Activated T-cell treated with anti-CD3 and anti-CD28 coated beads, Interleukin-2, amount 50 U/mL, for 4 hours (primary cell): Measurements from ENCODE around the gene SMAD9. TPM values are rescaled to one million over a fixed set of nuclear protein-coding genes. Genes with fewer than 3 reads are reported as not detected.

ENCODE experiments used
- ATAC-seq, 2 donors: fragments of 200-7000 bp; cut with Tn5 transposase; one replicate each; pipeline ENCODE4 v1.10.0; 2021
- DNase-seq: peaks from one replicate; pipeline ENCODE4 v3.0.0-alpha.2; 2020
- H3K27me3 Mint-ChIP-seq: one replicate; pipeline ENCODE4 v1.8.0; 2021; ENCODE audit warnings: low read depth, mixed read lengths
- H3K36me3 Mint-ChIP-seq: one replicate; pipeline ENCODE4 v1.8.0; 2022; ENCODE audit warnings: mixed read lengths; ENCODE audit not compliant: insufficient read depth
- H3K4me1 Mint-ChIP-seq: one replicate; pipeline ENCODE4 v1.8.0; 2021; ENCODE audit warnings: low read depth, mixed read lengths
- H3K4me3 Mint-ChIP-seq: one replicate; pipeline ENCODE4 v1.8.0; 2021; ENCODE audit warnings: mild to moderate bottlenecking, moderate library complexity, mixed read lengths
- H3K9me3 Mint-ChIP-seq: one replicate; pipeline ENCODE4 v1.8.0; 2021; ENCODE audit warnings: mixed read lengths
- total RNA-seq, 3 donors: library from RNA; stranded (reverse); gene quantifications; one replicate each; pipeline ENCODE4 v1.2.1, GENCODE V29; 2021

Gene SMAD9
- total RNA-seq, result not detected

DNA sequence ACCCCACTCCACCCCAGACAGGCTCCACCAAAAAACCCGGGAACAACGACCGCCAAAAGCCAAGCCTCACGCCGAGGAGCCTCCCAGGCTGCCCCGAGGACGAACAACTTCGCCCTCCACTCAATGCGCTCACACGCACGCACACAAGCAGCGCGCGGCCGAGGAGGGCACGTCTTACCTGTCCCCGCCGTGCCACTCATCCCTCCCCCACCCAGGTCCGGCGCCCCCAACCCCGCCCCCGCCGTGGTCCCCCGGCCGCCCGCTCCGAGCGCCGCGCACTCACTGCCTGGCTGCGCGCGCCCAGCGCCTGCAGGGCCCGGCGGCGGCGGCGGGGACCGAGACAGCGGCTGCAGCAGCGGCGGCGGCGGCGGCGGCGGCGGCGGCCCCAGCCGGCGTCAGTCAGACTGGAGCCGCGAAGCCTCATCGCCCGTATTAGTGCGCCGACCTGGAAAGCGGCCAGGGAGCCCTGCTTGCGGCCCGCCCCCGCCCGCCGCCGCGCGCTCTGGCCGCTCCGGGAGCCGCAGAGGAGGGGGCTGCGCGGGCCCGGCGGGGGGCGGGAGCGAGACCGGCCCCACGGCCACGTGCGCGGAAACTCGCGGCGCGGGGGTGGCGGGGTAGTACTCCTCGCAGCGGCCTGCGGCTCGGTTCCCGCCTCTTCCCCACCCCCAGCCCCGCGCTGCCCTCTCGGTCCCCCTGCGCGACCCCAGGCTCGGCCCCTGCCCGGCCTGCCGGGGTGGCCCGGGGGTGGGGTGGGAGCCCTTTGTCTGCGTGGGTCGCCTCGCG is at the start of gene SMAD9:
SMAD9 (minus strand) TSS at position 406 of the 783 bp plus-strand sequence. CDS start 40,549 bp downstream, outside the sequence.
- H3K9me3 Mint-ChIP-seq, result no peaks in the 10 kb centered on the region
- peaks cover 5% of the 10 kb centered on the region for H3K4me1 Mint-ChIP-seq
- peak within 1 kb of the TSS; percentile 63 for H3K4me3 Mint-ChIP-seq
- peaks cover 58% of the 10 kb centered on the region for H3K27me3 Mint-ChIP-seq
- DNase-seq (no peak), ATAC-seq (peak; percentile 77 to 86)
- H3K36me3 Mint-ChIP-seq, result no peaks in the 10 kb centered on the region

DNA sequence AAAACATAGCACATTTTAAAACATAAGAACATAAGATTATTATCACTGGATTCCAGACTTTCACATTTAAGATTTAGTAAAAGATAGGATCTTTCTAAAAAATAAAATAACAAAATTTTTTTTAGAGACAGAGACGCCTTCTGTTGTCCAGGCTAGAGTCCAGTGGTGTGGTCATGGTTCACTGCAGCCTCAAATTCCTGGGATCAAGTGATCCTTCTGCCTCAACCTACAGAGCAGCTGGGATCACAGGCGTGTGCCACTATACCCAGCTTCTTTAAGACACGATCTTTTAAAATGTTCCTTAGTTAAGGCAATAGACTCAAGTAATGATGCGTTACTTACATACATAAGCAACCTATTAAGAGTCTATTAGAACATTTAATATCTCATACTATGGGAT is 46.4 kb upstream of the SMAD9 start:
- no peak overlapping the region for H3K4me3 Mint-ChIP-seq
- no peaks in the 10 kb centered on the region for H3K9me3 Mint-ChIP-seq
- ATAC-seq, result no peak
- no peak for DNase-seq
- H3K27me3 Mint-ChIP-seq, result no peaks in the 10 kb centered on the region
- H3K4me1 Mint-ChIP-seq, result no peaks in the 10 kb centered on the region
- H3K36me3 Mint-ChIP-seq, result peaks cover 45% of the 10 kb centered on the region

DNA sequence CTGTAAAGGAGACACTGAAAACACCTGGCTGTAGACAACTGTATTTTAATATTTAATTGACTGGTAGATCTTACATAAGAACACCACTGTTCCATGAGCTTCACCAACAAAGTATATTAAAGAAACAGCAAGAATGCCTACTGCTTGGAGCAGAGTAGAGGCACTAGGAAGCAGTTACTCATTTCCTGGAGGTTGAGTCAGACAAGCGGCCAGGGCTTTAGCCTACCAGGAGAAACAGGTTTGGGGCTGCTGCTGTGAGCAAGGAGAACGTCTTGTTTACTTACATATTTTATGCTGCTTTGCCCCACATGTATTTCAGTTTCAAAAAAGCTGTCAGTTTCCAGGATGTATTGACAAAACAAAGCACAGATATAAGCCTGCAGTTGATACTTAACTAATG is 45.7 kb upstream of the SMAD9 start:
- no peaks in the 10 kb centered on the region for H3K27me3 Mint-ChIP-seq
- no peak for DNase-seq
- no peak for ATAC-seq
- no peaks in the 10 kb centered on the region for H3K9me3 Mint-ChIP-seq
- H3K4me1 Mint-ChIP-seq, result no peaks in the 10 kb centered on the region
- H3K36me3 Mint-ChIP-seq, result peaks cover 40% of the 10 kb centered on the region
- no peak overlapping the region for H3K4me3 Mint-ChIP-seq

DNA sequence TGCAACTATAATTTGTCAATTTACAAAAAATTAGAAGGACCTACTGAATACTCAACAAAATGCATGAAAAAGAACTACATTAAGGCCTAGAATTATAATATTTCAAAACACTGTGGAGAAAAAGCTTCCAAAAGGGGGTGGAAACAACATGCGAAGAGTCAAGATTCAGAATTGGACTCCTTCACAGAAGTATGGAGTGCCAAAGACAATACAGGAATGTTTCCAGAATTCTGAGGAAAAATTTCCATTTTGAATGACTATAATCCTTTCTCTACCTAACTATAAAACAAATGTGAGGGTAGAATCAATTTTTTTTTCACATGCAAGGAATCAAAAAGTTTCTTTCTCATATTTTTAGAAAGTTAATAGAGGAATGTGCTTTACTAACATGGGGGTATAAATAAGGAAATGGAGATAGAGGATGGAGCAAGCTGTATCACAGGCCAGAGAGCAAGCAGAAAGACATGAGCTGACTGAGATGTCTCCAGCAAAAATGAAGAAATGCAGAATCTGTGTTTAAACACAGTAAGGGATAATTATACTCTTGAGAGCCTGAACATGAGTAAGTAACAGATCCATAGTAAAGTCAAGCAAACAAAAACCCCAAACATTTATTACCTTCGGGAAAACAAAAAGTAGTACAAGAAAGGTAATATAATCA is 39.5 kb upstream of the SMAD9 start:
- no peaks in the 10 kb centered on the region for H3K27me3 Mint-ChIP-seq
- no peak for ATAC-seq
- no peaks in the 10 kb centered on the region for H3K9me3 Mint-ChIP-seq
- H3K4me3 Mint-ChIP-seq, result no peak overlapping the region
- peaks cover 44% of the 10 kb centered on the region for H3K36me3 Mint-ChIP-seq
- DNase-seq, result no peak
- H3K4me1 Mint-ChIP-seq, result no peaks in the 10 kb centered on the region

DNA sequence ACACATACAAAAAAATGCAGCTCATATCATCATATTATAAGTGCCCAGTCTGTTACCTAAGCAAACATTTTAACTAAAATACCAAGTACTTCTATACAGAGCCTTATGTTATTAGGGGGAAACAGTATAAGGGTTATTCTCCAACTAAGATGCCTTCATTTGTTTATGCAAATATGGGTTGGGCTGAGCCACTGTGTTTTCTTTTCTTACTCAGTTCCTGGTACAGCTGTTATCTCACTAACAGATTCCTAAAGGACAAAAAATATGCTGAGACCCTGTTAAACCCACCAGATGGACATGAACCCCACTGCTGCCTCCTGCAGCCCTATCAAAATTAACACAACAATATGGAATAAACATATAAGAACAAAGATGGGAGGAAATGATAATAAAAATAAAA is 34.5 kb upstream of the SMAD9 start:
- H3K4me1 Mint-ChIP-seq, result no peaks in the 10 kb centered on the region
- peaks cover 50% of the 10 kb centered on the region for H3K36me3 Mint-ChIP-seq
- H3K9me3 Mint-ChIP-seq, result no peaks in the 10 kb centered on the region
- ATAC-seq, result no peak
- H3K4me3 Mint-ChIP-seq, result no peak overlapping the region
- H3K27me3 Mint-ChIP-seq, result no peaks in the 10 kb centered on the region
- DNase-seq, result no peak

DNA sequence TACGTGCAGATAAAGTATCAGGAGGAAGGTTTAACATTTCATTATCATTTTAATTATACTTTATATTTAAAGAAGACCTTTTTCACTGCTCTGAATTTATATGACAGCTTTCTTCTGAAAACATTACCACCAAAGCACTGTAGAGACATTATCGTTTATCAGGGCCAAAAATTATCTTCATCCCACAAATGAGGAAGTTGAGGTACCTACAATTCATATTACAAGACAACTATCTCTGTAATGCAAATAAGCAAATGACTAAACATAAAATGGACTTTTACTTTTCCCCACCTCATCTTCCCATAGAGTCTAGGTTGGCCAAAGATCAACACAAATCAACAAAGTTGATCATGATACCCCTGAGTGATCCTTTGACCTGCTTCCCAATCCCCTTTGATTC is 30.9 kb upstream of the SMAD9 start:
- Mint-ChIP-seq H3K36me3 (peaks cover 47% of the 10 kb centered on the region), H3K4me1 (no peaks in the 10 kb centered on the region), H3K9me3 (no peaks in the 10 kb centered on the region), H3K4me3 (no peak overlapping the region), H3K27me3 (no peaks in the 10 kb centered on the region)
- ATAC-seq, result no peak
- no peak for DNase-seq

DNA sequence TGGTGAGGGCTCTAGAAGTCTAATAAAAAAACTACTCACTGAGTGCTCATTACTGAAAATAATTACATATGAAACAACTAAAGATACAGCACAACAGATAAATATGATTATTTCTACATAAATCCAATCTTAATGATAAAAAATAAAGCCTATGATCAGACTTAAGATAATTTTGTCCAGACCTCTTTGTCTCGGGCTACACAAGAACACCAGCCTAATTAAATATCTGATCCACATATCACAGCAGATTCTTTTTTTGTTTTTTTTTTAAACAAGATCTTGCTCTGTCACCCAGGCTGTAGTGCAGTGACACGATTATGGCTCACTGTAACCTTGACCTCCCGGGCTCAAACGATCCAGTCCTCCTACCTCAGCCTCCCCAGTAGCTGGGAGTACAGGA is 30.3 kb upstream of the SMAD9 start:
- ATAC-seq (no peak), DNase-seq (no peak)
- no peaks in the 10 kb centered on the region for H3K4me1 Mint-ChIP-seq
- H3K36me3 Mint-ChIP-seq, result peaks cover 42% of the 10 kb centered on the region
- no peaks in the 10 kb centered on the region for H3K9me3 Mint-ChIP-seq
- H3K4me3 Mint-ChIP-seq, result no peak overlapping the region
- H3K27me3 Mint-ChIP-seq, result no peaks in the 10 kb centered on the region

DNA sequence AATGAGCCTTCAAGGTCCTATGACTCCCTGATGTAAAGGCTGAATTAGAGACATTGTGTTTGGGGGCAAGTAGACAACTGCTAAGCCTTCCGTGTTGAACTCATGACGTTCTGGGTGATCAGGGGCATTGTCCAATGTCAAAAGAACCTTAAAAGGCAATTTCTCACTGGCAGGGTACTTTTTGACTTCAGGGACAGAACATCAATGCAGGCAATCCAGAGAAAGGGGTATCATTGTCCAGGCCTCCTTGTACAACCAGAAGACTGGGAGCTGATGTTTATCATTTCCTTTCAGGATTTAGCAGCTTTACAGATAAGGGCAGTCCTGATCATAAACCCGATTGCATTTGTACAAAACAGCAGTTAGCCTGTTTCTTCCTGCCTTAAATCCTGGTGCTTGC is 25.0 kb upstream of the SMAD9 start:
- Mint-ChIP-seq H3K36me3 (peaks cover 15% of the 10 kb centered on the region), H3K9me3 (peaks cover 5% of the 10 kb centered on the region), H3K4me3 (no peak overlapping the region), H3K4me1 (no peaks in the 10 kb centered on the region), H3K27me3 (no peaks in the 10 kb centered on the region)
- DNase-seq (no peak), ATAC-seq (no peak)

DNA sequence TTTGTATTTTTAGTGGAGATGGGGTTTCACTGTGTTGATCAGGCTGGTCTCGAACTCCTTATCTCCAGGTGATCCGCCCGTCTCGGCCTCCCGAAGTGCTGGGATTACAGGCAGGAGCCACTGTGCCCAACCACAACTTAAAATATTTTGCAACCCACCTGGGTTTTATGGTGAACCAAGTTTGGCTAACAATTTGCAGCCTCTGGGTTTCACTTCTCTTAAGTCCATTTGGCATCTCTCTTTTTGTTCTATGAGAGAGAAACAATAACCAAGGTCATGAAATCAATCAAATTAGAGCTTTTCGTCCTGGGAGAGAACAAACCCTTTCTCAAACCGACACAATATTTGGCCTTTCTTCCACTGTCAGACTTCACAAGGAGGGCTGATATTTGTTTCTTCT is 5.6 kb upstream of the SMAD9 start:
- no peak for DNase-seq
- Mint-ChIP-seq H3K36me3 (no peaks in the 10 kb centered on the region), H3K27me3 (peaks cover 24% of the 10 kb centered on the region), H3K4me1 (peaks cover under 1% of the 10 kb centered on the region), H3K9me3 (peaks cover 3% of the 10 kb centered on the region), H3K4me3 (no peak overlapping the region)
- no peak for ATAC-seq

DNA sequence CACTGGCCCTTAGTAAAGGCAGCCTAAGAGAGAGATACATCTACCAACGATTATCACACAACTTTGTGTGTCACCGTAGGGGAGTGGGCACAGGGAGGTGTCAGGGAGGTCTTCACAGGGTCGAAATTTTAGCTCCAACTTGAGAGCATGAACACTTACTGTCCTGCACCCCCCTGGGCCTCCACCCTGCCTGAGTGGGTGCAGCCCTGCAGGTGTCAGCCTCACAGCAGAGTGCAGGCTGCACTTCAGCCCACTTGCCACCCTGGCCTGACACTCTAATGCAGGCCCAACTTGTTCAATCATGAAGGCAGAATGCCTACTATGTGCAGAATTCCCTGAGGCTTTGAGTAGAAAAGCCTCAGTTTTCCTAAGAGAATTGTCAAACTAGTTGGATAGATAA is 4.0 kb upstream of the SMAD9 start:
- Mint-ChIP-seq H3K36me3 (no peaks in the 10 kb centered on the region), H3K27me3 (peaks cover 27% of the 10 kb centered on the region), H3K4me3 (no peak overlapping the region), H3K9me3 (no peaks in the 10 kb centered on the region), H3K4me1 (peaks cover 5% of the 10 kb centered on the region)
- DNase-seq, result no peak
- ATAC-seq, result no peak

DNA sequence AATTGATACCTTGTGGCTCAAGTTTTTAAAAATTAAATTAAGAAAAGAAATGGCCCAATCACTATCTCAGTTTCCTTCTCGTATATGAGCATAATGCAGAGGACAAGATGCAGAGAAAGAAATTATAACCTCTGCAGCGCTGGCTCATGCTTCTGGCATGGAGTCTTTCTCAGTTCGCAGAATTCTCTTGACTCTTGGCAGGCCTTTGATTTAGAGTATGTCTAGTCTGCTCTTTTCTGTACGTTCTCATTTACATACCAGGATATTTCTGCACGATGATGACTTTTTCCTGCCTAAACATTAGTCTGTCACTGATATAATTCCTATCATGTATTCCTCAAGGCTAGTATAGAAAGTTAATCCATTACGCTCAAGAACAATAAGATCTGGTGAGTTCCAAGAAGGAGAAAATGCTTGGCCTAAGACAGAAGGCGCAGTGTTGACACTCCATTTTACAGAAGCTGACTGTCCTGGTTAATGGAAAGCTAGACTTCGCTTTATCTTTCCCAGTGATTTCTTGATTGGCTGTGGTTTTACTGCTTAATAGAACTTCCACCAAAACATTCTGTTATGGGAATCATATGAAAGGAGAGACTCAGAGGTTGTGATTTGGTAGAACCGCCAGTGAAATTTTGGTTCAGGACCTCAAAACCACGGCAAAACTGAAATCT is 1.7 kb upstream of the SMAD9 start:
- no peaks in the 10 kb centered on the region for H3K36me3 Mint-ChIP-seq
- no peak overlapping the region for H3K4me3 Mint-ChIP-seq
- no peaks in the 10 kb centered on the region for H3K9me3 Mint-ChIP-seq
- ATAC-seq (no peak), DNase-seq (no peak)
- H3K27me3 Mint-ChIP-seq, result peaks cover 44% of the 10 kb centered on the region
- H3K4me1 Mint-ChIP-seq, result peaks cover 5% of the 10 kb centered on the region

DNA sequence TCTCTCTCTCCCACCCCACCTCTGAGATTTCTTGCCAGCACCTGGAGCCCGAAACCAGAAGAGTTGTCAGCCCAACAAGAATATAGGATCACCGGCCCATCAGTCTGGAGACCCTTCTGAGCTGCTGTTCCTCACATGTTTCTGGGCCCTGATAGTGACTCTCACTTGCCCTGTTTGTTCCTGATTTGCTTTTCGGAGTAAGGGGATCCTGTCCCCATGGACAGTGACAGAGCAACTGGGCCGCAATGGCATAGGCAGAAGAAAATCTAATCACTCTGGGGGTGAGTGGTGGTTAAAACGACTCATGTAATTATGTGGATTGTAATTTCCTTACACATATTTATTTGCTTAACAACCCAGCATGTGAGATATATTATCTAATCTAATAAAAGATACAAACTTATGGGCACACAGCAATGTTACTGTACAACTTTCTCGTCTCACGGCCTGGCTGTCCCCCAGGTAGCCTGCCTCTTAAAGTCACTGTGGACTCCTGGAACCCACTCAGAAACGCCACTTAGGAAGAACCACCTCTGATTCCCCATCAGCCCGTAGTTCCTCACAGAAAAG is 663 bp upstream of the SMAD9 start:
- H3K36me3 Mint-ChIP-seq, result no peaks in the 10 kb centered on the region
- no peak for DNase-seq
- H3K27me3 Mint-ChIP-seq, result peaks cover 53% of the 10 kb centered on the region
- no peak for ATAC-seq
- no peaks in the 10 kb centered on the region for H3K9me3 Mint-ChIP-seq
- H3K4me1 Mint-ChIP-seq, result peaks cover 5% of the 10 kb centered on the region
- peak overlapping the region; percentile 63 for H3K4me3 Mint-ChIP-seq

DNA sequence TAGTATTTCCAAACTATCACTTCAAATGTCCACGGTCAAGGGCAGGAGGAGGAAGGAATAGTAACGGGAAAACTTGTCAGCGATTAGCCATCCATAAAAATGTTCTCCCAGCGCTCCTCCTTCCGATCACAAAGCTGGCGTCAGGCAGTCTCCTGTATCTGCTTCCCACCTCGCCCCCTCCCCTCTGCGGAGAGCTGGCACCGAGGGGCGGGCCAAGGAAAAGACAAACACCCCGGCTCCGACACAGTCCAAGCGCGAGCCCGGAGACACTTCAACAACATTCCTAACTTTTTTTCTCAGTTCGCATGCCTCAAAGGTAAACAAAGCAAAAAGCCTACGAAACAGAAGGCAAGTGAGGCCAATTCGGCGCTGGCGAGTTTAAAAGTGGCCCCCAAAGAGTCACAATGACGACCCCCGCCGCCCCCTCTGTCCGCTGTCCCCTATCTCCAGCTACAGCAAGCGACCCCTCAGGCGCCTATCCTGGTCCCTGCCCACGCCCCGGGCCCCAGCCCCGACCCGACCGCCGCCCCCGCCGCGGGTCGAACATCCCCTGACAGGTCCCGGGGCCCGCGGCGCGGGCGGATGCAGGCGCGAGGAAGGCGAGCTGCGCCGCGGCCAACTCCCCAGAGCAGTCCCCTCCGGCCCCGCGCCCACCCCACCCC is 736 bp downstream of the SMAD9 start:
- Mint-ChIP-seq H3K36me3 (no peaks in the 10 kb centered on the region), H3K9me3 (no peaks in the 10 kb centered on the region), H3K27me3 (peaks cover 60% of the 10 kb centered on the region), H3K4me1 (peaks cover 5% of the 10 kb centered on the region), H3K4me3 (peak overlapping the region; percentile 48)
- DNase-seq (no peak), ATAC-seq (peak; percentile 21 to 44)
